ENCODE data around the gene HSD17B1.
"Not testable (repeated sequence)": the region's sequence is repeated elsewhere in the genome, so short reads cannot be mapped to it uniquely, and the experiment has no call there.

Gene HSD17B1

DNA sequence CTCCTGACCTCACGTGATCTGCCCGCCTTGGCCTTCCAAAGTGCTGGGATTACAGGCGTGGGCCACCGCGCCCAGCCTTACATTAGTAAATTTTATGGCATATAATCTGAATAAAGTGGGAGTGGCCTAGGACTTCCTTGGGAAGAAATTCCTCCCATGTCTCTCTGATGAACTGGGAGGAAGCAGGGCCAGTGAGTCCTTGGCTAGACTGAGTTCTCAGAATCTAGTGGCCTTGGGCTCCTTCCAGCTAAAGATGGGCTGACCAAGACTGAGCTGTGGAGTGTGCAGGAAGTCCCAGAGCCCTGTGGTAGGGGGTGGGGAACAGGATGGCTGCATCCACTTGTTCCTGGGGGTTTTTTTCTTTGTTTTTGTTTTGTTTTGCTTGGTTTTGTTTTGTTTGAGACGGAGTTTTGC lies 26.7 kb upstream of the HSD17B1 start:
- no peak for DNase-seq

DNA sequence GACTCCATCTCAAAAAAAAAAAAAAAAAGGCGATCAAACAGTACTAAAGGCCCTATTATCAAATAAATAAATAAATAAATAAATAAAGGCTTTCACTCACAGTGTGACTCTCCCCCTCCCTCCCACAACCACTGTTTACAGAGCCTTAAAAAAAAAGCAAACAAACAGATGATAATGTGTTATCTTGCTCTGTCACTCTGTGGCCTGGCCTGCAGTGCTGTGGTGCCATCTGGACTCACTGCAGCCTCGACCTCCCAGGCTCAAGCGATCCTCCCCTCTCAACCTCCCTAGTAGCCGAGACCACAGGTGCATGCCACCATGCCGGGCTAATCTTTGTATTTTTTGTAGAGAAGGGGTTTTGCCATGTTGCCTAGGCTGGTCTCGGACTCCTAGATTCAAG lies 24.8 kb upstream of the HSD17B1 start:
- DNase-seq = no peak

DNA sequence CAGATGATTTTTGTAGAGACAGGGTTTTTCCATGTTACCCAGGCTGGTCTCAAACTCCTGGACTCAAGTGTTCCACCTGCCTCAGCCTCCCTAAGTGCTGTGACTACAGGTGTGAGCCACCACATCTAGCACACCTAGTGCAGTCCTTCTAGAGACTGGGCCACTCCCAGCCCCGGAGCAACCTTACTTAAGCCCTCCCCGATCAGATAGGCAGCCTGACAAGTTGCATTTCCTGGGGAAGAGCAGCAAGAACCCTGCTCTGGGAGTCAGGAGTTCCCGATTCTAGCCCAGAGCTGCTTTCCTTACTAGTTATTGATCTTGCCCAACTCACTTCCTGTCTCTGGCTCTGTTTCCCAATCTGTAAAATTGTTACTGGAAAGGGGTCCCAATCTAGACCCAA lies 23.7 kb upstream of the HSD17B1 start:
- DNase-seq = no peak

DNA sequence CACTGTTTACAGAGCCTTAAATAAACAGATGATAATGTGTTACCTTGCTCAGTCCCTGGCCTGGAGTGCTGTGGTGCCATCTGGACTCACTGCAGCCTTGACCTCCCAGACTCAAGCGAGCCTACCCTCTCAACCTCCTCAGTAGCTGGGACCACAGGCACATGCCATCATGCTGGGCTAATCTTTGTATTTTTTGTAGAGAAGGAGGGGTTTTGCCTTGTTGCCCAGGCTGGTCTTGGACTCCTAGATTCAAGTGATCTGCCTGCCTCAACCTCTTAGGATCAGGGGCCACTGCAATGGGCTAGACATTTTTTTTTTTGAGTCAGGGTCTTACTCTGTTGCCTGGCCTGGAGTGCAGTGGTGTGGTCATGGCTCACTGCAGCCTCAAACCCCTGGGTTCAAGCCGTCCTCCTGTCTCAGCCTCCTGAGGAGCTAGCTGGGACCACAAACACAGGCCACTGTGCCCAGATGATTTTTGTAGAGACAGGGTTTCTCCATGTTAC lies 21.7 kb upstream of the HSD17B1 start:
- no peak for DNase-seq

DNA sequence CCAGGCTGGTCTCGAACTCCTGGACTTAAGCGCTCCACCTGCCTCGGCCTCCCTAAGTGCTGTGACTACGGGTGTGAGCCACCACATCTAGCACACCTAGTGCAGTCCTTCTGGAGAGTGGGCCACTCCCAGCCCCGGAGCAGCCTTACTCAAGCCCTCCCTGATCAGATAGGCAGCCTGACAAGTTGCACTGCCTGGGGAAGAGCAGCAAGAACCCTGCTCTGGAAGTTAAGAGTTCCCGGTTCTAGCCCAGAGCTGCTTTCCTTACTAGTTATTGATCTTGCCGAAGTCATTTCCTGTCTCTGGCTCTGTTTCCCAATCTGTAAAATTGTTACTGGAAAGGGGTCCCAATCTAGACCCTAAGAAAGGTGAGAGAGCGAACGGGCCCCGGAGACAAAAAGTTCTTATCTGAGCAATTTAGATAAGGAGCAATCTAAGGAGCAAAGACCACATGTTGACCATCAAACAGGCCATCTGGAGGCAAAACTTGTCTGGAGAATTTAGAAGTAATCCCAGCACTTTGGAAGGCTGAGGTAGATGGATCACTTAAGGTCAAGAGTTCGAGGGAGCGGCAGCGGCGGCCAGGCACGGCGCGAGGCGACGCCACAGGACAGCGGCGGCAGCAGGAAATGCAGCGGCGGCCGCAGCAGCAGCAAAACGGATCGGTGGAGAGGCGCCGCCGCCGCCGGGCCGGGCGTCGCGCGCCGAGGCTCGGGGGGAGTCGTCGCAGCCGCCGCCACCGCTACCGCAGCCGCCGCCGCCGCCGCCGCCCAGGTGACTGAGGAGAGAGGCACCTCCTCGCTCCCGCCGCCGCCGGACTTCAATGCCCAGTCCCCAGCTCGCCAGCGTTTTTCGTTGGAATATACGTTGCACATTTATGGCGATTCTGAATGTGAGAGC lies 21.0 kb upstream of the HSD17B1 start:
- DNase-seq = no peak

DNA sequence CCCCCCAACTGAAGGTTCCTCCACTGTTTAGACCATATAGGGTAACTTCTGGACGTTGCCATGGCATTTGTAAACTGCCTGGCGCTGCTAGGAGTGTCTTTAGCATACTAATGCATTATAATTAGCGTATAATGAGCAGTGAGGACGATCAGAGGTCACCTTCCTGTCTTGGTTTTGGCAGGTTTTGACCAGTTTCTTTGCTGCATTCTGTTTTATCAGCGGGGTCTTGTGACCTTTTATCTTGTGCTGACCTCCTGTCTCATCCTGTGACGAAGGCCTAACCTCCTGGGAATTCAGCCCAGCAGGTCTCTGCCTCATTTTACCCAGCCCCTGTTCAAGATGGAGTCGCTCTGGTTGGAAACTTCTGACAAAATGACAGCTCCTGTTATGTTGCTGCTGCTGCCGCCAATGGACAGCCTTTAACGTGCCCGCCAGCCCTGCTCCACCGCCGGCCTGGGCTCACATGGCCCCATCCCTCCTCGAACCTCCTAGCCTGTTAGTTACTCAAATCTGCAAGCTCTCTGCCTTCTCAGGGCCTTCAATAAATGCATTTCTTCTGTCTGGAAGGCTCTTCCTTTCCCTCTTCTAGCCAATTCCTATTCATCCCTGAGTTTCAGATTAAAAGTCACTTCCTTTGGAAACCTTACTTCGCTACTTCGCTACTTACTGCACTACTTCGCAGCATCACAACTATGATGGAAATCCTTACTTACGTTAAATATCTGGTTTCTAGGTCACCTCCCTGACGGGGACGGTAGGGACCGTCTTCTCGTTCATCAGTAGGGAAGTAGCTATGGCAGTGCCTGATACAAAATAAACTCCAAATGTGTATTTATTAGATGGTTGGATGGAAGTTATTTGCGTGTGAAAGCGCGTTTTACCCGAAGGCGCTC lies 17.3 kb upstream of the HSD17B1 start:
- DNase-seq = no peak

DNA sequence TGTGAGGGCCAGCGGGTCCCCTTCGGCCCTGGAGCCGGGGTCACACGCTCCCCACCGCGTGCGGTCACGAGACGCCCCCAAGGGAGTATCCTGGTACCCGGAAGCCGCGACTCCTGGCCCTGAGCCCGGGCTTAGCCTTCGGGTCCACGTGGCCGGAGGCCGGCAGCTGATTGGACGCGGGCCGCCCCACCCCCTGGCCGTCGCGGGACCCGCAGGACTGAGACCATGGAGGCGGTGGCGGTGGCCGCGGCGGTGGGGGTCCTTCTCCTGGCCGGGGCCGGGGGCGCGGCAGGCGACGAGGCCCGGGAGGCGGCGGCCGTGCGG lies 16.7 kb upstream of the HSD17B1 start, which contains the start of gene NAGLU:
NAGLU (plus strand) TSS at position 194 of the 324 bp plus-strand sequence; CDS start at position 226, 32 bp downstream.
- peak; percentile 25 for DNase-seq

DNA sequence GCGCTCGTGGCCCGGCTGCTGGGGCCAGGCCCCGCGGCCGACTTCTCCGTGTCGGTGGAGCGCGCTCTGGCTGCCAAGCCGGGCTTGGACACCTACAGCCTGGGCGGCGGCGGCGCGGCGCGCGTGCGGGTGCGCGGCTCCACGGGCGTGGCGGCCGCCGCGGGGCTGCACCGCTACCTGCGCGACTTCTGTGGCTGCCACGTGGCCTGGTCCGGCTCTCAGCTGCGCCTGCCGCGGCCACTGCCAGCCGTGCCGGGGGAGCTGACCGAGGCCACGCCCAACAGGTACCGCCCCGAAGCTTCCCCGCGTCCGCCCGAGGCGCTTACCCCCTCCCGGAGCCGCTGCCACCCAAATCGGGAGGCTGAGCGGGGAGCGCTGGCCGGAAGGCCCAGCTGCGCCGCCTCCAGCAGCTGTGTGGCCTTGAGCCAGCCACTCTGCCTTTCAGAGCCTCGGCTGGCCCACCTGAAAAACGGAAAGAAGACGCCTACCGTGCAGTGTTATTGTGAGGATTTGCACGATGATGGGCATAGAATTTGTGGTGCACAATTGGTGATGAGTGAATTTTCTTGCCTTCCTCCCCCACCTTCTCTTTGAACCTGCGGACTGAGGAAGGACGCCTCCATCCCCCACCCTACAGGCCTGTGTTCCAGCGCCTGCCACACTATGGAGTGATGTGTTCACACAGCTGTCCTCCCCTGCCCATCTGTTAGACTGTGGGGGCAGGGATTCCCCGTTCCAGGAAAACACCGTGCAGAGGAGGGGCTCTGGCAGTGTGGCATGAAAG lies 16.2 kb upstream of the HSD17B1 start:
- no peak for DNase-seq

DNA sequence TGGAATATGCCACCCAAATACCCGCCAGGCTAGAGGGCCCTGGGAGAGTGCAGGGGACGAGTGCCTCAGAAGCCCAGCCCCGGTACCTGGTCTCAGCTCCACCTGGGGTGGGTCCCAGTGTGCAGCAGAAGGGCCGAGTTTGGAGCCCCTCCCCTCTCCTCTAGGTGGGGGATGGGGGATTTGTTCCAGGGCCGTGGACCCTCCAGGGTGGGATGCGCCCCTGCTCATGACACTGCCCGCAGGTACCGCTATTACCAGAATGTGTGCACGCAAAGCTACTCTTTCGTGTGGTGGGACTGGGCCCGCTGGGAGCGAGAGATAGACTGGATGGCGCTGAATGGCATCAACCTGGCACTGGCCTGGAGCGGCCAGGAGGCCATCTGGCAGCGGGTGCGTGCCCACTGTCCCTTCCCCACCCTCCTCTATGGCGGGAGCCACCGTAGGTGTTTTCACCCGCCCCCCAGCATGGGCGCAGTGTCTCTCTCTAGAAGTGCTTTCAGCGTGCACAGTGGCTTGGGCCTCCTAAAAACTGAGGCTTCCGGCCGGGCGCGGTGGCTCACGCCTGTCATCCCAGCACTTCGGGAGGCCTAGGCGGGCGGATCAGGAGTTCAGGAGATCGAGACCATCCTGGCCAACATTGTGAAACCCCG lies 15.4 kb upstream of the HSD17B1 start:
- no peak for DNase-seq

DNA sequence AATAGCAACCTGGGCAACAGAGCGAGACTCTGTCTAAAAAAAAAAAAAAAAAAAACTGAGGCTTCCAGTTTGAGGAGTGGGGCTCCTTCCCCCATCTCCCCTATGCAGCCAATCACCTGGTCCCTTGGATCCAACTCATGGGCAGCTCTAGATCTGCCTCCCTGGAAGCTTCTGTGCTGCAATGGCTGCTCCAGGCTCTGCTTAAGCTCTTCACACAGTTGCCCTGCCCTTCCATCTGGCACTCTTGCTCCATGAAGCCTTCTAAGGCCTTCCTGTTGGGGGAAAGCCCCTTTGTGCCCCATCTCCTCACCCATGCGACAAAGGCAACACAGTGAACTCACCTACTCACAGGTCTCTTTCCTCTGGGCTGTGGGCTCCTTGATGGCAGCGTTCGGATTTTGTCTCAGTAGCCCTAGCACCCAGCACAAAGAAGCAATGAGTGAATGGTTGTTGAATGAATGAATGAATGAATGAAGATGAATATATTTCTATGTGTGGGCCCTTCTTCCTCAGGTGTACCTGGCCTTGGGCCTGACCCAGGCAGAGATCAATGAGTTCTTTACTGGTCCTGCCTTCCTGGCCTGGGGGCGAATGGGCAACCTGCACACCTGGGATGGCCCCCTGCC lies 14.8 kb upstream of the HSD17B1 start:
- DNase-seq = no peak

DNA sequence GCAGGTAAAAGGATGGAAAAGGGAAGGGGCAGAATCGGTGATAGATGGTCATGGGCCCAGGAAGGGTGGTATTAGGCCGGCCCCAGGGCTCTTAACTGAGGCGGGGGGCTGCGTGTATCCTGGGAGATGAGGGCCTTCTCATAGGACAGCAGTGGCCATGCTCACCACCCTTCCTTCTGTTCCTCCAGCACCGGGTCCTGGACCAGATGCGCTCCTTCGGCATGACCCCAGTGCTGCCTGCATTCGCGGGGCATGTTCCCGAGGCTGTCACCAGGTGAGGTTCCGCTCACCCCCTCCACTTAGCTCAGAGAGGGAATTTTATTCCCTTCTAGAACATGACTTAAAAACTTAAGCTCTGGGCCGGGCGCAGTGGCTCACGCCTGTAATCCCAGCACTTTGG lies 14.2 kb upstream of the HSD17B1 start:
- DNase-seq = no peak

DNA sequence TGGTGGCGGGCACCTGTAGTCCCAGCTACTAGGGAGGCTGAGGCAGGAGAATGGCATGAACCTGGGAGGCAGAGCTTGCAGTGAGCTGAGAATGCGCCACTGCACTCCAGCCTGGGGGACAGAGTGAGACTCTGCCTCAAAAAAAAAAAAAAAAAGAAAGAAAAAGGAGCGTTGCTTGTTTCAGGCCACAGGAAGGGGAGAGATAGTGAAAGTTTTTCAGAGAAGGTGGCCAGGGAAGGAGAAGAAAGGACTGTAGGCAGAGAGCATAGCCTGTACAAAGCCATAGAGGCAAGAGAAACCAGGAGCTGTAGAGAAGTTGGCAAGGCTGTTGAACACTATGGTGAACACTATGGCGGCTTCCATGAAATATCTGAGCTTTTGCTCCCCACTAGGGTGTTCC lies 12.2 kb upstream of the HSD17B1 start:
- DNase-seq = not testable (repeated sequence)

DNA sequence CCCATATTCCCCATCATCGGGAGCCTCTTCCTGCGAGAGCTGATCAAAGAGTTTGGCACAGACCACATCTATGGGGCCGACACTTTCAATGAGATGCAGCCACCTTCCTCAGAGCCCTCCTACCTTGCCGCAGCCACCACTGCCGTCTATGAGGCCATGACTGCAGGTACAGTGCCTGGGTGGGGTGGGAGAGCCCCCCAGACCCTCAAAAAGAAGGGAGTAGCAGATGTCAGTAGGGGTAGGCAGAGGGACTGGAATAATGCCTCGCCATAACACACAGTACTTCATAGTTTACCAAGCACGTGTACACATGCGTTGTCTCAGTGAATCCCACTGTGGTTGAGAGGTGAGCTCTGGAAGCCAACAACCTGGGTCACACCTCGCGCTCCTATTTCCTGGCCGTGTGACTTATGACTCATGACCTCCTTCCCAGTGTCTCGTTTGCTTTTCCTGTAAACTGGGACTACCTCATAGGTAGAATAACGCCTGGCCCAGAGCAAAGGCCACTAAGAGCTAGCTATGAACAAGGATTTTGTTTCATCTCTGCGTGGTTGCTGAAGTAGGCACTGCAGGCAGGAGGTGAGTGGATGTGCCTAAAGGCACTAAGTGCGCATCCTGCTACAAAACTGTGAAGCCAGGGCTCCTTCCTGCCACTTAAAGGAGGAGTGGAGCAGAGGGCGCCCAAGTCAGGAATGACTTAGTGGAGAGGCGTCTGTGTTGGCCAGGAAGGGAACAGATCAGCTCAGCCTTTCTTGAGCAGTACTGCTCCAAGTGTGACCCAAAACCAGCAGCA lies 11.5 kb upstream of the HSD17B1 start:
- DNase-seq = no peak

DNA sequence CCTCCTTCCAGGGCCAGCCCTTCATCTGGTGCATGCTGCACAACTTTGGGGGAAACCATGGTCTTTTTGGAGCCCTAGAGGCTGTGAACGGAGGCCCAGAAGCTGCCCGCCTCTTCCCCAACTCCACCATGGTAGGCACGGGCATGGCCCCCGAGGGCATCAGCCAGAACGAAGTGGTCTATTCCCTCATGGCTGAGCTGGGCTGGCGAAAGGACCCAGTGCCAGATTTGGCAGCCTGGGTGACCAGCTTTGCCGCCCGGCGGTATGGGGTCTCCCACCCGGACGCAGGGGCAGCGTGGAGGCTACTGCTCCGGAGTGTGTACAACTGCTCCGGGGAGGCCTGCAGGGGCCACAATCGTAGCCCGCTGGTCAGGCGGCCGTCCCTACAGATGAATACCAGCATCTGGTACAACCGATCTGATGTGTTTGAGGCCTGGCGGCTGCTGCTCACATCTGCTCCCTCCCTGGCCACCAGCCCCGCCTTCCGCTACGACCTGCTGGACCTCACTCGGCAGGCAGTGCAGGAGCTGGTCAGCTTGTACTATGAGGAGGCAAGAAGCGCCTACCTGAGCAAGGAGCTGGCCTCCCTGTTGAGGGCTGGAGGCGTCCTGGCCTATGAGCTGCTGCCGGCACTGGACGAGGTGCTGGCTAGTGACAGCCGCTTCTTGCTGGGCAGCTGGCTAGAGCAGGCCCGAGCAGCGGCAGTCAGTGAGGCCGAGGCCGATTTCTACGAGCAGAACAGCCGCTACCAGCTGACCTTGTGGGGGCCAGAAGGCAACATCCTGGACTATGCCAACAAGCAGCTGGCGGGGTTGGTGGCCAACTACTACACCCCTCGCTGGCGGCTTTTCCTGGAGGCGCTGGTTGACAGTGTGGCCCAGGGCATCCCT lies 9.3 kb upstream of the HSD17B1 start:
- DNase-seq = no peak

DNA sequence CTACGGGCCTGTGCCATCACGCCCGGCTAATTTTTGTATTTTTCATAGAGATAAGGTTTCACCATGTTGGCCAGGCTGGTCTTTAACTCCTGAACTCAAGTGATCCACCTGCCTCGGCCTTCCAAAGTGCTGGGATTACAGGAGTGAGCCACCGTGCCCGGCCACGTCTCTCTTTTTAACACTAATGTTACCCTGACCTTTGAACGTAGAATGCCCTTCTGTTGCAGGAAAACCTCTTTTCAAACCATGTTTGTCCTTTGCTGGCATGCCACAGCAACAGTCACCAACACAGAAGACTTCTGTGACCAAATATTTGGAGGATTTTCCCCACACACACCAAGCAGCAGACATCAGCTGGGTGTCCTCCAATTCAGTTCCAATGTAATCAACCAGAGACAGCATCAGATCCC lies 7.8 kb upstream of the HSD17B1 start:
- DNase-seq = no peak

DNA sequence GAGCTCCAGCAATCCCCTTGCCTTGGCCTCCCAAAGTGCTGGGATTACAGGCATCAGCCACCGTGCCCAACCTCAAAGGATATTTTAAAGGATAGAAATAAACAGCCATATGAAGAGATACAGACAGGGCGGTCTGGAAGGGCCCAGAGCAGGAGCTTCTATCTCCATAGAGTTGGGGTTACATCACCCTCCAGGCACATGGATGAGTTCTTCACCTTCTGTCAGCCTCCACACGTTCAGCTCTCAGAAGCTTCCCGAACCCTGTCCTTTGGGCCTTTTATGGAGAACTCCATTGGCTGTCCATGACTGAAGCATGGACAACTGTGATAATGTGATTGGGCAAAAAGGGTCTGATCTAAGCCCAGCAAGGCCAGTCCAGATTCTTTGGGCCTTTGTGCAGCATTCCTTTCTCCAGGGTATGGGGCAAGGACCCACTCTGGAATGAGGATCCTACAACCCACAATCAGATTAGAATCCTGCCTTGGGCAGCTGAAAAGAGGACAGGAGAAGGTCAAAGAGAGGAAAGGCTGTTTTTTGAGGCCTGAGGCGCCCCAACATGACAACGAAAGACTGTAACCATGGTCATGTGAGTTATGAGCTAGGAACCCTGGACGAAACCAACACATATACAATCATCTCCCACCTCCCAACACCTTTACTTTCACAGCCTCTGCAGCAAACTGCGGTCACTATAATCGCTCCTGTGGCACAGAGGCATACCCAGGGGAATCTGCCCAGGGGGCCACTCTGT lies 6.8 kb upstream of the HSD17B1 start:
- DNase-seq = not testable (repeated sequence)

DNA sequence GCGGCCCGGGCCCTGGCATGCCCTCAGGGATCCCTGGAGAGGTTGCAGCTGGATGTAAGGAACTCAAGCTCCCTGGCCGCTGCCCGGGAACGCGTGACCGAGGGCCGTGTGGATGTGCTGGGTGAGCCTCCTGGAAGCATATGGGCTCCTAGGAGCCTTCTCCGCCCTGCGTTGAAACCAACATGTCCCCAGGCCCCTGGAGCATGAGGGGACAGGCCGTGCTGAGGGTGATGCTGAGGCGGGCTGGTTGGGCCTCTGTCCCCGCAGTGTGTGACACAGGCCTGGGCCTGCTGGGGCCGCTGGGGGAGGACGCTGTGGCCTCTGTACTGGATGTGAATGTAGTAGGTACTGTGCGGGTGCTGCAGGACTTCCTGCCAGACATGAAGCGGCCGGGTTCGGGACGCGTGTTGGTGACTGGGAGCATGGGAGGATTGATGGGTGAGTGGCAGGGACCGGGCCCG lies 5.7 kb upstream of the HSD17B1 start:
- DNase-seq = no peak

DNA sequence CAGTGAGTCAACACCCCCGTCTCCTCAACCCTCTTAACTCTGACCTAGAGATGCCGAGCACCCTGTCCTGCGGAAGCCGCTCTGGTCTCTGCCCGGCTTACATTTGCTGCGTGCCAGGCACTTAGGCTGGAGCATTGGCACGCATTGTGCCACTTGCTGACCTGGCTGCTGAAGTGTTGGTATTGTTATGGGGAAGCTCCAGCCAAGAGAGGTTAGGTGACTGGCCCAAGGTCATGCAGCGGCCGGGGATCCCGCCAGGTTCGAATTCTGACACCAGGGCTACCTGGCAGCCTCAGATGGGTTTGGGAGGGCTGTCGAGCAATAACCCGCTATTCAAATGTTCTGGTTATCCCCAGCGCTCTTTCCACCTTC lies 5.0 kb upstream of the HSD17B1 start:
- no peak for DNase-seq

Measured in NCI-H1417 treated with DMSO at 0.1 percent for 48 hours (cell line).